Liver (tissue), 9 donors: ENCODE measurements around the gene RECK. TPM values are rescaled to one million over a fixed set of nuclear protein-coding genes. Genes with fewer than 3 reads are reported as not detected.
A peak's percentile ranks its signal among the peaks of the same experiment; 100 is the strongest.

ENCODE experiments used
- DNase-seq: peaks from one replicate; pipeline ENCODE4 v3.0.0-alpha.2; 2017; ENCODE audit warnings: low spot score
- H3K27ac ChIP-seq, 2 donors: one replicate each; pipeline ENCODE4 v1.7.0; 2013; ENCODE audit warnings: inconsistent platforms in 2 of 2, low read length in 2 of 2, control low read depth in 1 of 2, low read depth in 1 of 2, mild to moderate bottlenecking in 1 of 2
- H3K27me3 ChIP-seq, 4 donors: one replicate each; pipeline versions ENCODE4 v1.6.1 to v1.7.0; 2013; ENCODE audit warnings: low read length in 3 of 4, inconsistent platforms in 1 of 4, mild to moderate bottlenecking in 1 of 4, moderate library complexity in 1 of 4; ENCODE audit not compliant: control insufficient read depth in 4 of 4, insufficient read depth in 4 of 4
- H3K36me3 ChIP-seq, 4 donors: one replicate each; pipeline versions ENCODE4 v1.6.1 to v1.7.0; 2013; ENCODE audit warnings: low read length in 3 of 4, mild to moderate bottlenecking in 3 of 4, low read depth in 1 of 4, moderate library complexity in 1 of 4; ENCODE audit not compliant: control insufficient read depth in 4 of 4, insufficient read depth in 3 of 4
- H3K4me1 ChIP-seq, 4 donors: one replicate each; pipeline versions ENCODE4 v1.6.1 to v1.7.0; 2013; ENCODE audit warnings: low read length in 3 of 4, mild to moderate bottlenecking in 3 of 4, moderate library complexity in 1 of 4; ENCODE audit not compliant: control insufficient read depth in 4 of 4, insufficient read depth in 4 of 4
- H3K4me3 ChIP-seq, 3 donors: one replicate each; pipeline versions ENCODE4 v1.6.1 to v1.7.0; 2013; ENCODE audit warnings: low read length in 3 of 3, control low read depth in 1 of 3, low read depth in 1 of 3, mild to moderate bottlenecking in 1 of 3
- H3K9ac ChIP-seq, 2 donors: one replicate each; pipeline ENCODE4 v1.7.0; 2013; ENCODE audit warnings: low read length in 2 of 2, mild to moderate bottlenecking in 2 of 2, moderate library complexity in 2 of 2, control low read depth in 1 of 2, low read depth in 1 of 2
- H3K9me3 ChIP-seq, 4 donors: one replicate each; pipeline versions ENCODE4 v1.6.1 to v1.7.0; 2013; ENCODE audit warnings: low read length in 3 of 4; ENCODE audit not compliant: control insufficient read depth in 4 of 4
- ATF3 ChIP-seq: IDR thresholded peaks from 2 replicates; pipeline ENCODE4 v1.6.1; 2016; ENCODE audit warnings: antibody characterized with exemption
- EGR1 ChIP-seq, 2 donors: IDR thresholded peaks; 2 replicates each; pipeline ENCODE4 v1.6.1; 2016 to 2018; ENCODE audit warnings: antibody characterized with exemption in 2 of 2, low read depth in 2 of 2
- FOXA1 ChIP-seq: IDR thresholded peaks from 2 replicates; pipeline ENCODE4 v1.6.1; 2016; ENCODE audit warnings: antibody characterized with exemption
- FOXA2 ChIP-seq: IDR thresholded peaks from 2 replicates; pipeline ENCODE4 v1.6.1; 2016; ENCODE audit warnings: antibody characterized with exemption
- GABPA ChIP-seq, 2 donors: IDR thresholded peaks in 1 of 2; conservative IDR thresholded peaks in 1 of 2; 2 replicates each; pipeline ENCODE4 v1.6.1; 2016; ENCODE audit warnings: antibody characterized with exemption in 2 of 2, mild to moderate bottlenecking in 1 of 2, moderate library complexity in 1 of 2
- HNF4A ChIP-seq, 2 donors: conservative IDR thresholded peaks; 2 replicates each; pipeline ENCODE4 v1.6.1; 2016; ENCODE audit warnings: antibody characterized with exemption in 2 of 2, mild to moderate bottlenecking in 2 of 2
- NR2F2 ChIP-seq: IDR thresholded peaks from 2 replicates; pipeline ENCODE4 v1.6.1; 2016; ENCODE audit warnings: antibody characterized with exemption
- RAD21 ChIP-seq, 2 donors: IDR thresholded peaks; 2 replicates each; pipeline ENCODE4 v1.6.1; 2016; ENCODE audit warnings: antibody characterized with exemption in 2 of 2, mild to moderate bottlenecking in 2 of 2
- REST ChIP-seq: IDR thresholded peaks from 2 replicates; pipeline ENCODE4 v1.6.1; 2016; ENCODE audit warnings: antibody characterized with exemption, mild to moderate bottlenecking
- RXRA ChIP-seq, 2 donors: IDR thresholded peaks; 2 replicates each; pipeline ENCODE4 v1.6.1; 2017 to 2018; ENCODE audit warnings: antibody characterized with exemption in 2 of 2, mild to moderate bottlenecking in 1 of 2
- SP1 ChIP-seq: IDR thresholded peaks from 2 replicates; pipeline ENCODE4 v1.6.1; 2018; ENCODE audit warnings: antibody characterized with exemption, mild to moderate bottlenecking
- TAF1 ChIP-seq: conservative IDR thresholded peaks from 2 replicates; pipeline ENCODE4 v1.6.1; 2016; ENCODE audit warnings: antibody characterized with exemption, mild to moderate bottlenecking
- YY1 ChIP-seq: IDR thresholded peaks from 2 replicates; pipeline ENCODE4 v1.6.1; 2016; ENCODE audit warnings: antibody characterized with exemption, mild to moderate bottlenecking
- WGBS: extraction: QIAGEN DNeasy Blood & Tissue Kit; methylation state at CpG from one replicate; pipeline ENCODE4 v1.1.7; 2013; 5-methylcytosine and 5-hydroxymethylcytosine counted together
- polyA plus RNA-seq, 2 donors: library from polyadenylated mRNA; stranded (reverse) in 1 of 2; unstranded in 1 of 2; fragments of 200-250 nt in 1 of 2; fragments of >200 nt in 1 of 2; fragmentation: Nextera tagmentation in 1 of 2; extraction: Ambion mirVana in 1 of 2; gene quantifications; one replicate each; pipeline versions ENCODE4 v1.2.1 to v1.2.3, GENCODE V29; 2013 to 2015
- total RNA-seq, 2 donors: library from RNA; depleted of rRNA; stranded (reverse); fragments of >200 nt; gene quantifications; one replicate each; pipeline ENCODE4 v1.2.3, GENCODE V29; 2014
- TF ChIP-seq, protein P1 (sequence below): fragments of 150-350 bp; IDR thresholded peaks from 2 replicates; pipeline ENCODE4 v1.5.1; 2017; ENCODE audit warnings: improper control_type of control experiment, low read depth, low read length; ENCODE audit not compliant: missing input control
- TF ChIP-seq, protein P2 (sequence below): IDR thresholded peaks from 2 replicates; pipeline ENCODE4 v1.6.1; 2016; ENCODE audit warnings: antibody characterized with exemption
- TF ChIP-seq, protein P3 (sequence below): IDR thresholded peaks from 2 replicates; pipeline ENCODE4 v1.6.1; 2016; ENCODE audit warnings: antibody characterized with exemption
- donor health status: healthy.
- donor health status: healthy.
- donor health status: healthy.
- donor health status: healthy.
- donor health status: healthy.

The RECK gene
- total and polyA plus RNA-seq, 4 donors: 2.1 to 3.5 (median 2.3) TPM

GRCh38 chr9:36006549-36007315 is 30.0 kb upstream of the RECK start:
- Histone ChIP-seq H3K4me3 (no peak overlapping the region), H3K27ac (no peak overlapping the region), H3K9me3 (no peaks in the 10 kb centered on the region), H3K36me3 (no peaks in the 10 kb centered on the region), H3K9ac (no peak overlapping the region), H3K27me3 (peaks cover 0 to 4% (median 0%) of the 10 kb centered on the region in 4 donors), H3K4me1 (peaks cover 0 to 3% (median 1%) of the 10 kb centered on the region in 4 donors)
- WGBS: 70% methylated on average over 3 of the region's 3 CpGs
- TF ChIP-seq HNF4A (conservative IDR thresholded peaks at IDR 0.05) (peak in 1 of 2 donors; percentile 16), RXRA (IDR thresholded peaks at IDR 0.05) (no peak)
- no peak for DNase-seq

DNA sequence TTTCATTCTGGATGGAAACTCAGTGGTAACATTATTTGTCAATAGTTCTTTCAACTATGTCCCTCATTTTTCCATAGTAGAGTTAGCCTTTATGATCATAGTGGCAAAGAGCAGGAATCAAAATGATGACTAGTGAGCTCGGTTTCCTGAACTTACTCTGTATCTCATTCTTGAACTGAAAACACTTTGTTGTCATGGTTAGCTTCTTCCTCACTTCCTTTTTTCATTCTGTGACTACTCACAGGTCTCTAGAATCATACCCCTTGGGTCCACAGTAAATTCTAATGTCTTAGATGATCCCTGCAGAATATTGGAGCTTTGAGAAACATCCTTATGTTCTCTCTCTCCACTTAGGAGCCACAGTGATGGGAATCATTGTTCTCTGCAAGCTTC is 29.4 kb upstream of the RECK start:
- H3K4me1 ChIP-seq: peaks cover 0 to 3% (median 1%) of the 10 kb centered on the region in 4 donors
- 71% methylated on average over 1 of the region's 1 CpG for WGBS
- no peak for DNase-seq
- no peaks in the 10 kb centered on the region for H3K9me3 ChIP-seq
- H3K27me3 ChIP-seq: peaks cover 0 to 2% (median 0%) of the 10 kb centered on the region in 4 donors
- H3K27ac ChIP-seq: no peak overlapping the region
- H3K36me3 ChIP-seq: no peaks in the 10 kb centered on the region
- no peak overlapping the region for H3K9ac ChIP-seq
- TF ChIP-seq EGR1 (IDR thresholded peaks at IDR 0.05; ENCODE audit: low read depth in 2 of 2): no peak
- TF ChIP-seq, protein P1, sequence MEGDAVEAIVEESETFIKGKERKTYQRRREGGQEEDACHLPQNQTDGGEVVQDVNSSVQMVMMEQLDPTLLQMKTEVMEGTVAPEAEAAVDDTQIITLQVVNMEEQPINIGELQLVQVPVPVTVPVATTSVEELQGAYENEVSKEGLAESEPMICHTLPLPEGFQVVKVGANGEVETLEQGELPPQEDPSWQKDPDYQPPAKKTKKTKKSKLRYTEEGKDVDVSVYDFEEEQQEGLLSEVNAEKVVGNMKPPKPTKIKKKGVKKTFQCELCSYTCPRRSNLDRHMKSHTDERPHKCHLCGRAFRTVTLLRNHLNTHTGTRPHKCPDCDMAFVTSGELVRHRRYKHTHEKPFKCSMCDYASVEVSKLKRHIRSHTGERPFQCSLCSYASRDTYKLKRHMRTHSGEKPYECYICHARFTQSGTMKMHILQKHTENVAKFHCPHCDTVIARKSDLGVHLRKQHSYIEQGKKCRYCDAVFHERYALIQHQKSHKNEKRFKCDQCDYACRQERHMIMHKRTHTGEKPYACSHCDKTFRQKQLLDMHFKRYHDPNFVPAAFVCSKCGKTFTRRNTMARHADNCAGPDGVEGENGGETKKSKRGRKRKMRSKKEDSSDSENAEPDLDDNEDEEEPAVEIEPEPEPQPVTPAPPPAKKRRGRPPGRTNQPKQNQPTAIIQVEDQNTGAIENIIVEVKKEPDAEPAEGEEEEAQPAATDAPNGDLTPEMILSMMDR: no peak
- TF ChIP-seq RAD21 (IDR thresholded peaks at IDR 0.05): no peak
- no peak for TF ChIP-seq GABPA (IDR thresholded peaks at IDR 0.05 in 1 of 2, conservative IDR thresholded peaks at IDR 0.05 in 1 of 2)
- no peak for TF ChIP-seq FOXA2
- no peak for TF ChIP-seq FOXA1
- H3K4me3 ChIP-seq: no peak overlapping the region

DNA sequence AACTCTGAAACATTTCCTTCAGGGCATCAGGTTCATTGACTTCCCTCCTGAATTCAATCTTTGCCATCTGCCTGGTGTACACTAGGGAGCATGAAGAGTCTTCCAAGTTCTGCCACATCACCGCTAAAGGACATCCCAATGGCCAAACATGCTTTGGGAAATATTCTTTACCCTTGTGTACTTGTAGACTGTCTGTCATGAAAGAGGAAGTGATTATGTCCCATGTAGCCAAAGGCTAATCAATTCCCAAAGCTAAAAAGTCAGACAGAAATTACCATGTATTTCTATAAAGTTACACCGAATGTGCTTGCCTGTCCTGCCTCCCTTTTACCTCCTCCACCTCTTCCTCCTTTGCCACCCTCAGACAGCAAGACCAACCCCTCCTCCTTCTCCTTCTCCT is 28.9 kb upstream of the RECK start:
- Histone ChIP-seq H3K9me3 (no peaks in the 10 kb centered on the region), H3K4me3 (no peak overlapping the region), H3K27ac (no peak overlapping the region), H3K9ac (no peak overlapping the region), H3K27me3 (peaks cover 0 to 2% (median 0%) of the 10 kb centered on the region in 4 donors), H3K36me3 (no peaks in the 10 kb centered on the region), H3K4me1 (peaks cover 0 to 3% (median 1%) of the 10 kb centered on the region in 4 donors)
- WGBS: 94% methylated on average over 2 of the region's 2 CpGs
- no peak for DNase-seq
- TF ChIP-seq REST: no peak
- TF ChIP-seq EGR1 (IDR thresholded peaks at IDR 0.05; ENCODE audit: low read depth in 2 of 2): no peak
- no peak for TF ChIP-seq GABPA (IDR thresholded peaks at IDR 0.05 in 1 of 2, conservative IDR thresholded peaks at IDR 0.05 in 1 of 2)
- TF ChIP-seq NR2F2: no peak
- TF ChIP-seq, protein P2, sequence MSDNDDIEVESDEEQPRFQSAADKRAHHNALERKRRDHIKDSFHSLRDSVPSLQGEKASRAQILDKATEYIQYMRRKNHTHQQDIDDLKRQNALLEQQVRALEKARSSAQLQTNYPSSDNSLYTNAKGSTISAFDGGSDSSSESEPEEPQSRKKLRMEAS: no peak
- no peak for TF ChIP-seq FOXA2
- TF ChIP-seq, protein P3, sequence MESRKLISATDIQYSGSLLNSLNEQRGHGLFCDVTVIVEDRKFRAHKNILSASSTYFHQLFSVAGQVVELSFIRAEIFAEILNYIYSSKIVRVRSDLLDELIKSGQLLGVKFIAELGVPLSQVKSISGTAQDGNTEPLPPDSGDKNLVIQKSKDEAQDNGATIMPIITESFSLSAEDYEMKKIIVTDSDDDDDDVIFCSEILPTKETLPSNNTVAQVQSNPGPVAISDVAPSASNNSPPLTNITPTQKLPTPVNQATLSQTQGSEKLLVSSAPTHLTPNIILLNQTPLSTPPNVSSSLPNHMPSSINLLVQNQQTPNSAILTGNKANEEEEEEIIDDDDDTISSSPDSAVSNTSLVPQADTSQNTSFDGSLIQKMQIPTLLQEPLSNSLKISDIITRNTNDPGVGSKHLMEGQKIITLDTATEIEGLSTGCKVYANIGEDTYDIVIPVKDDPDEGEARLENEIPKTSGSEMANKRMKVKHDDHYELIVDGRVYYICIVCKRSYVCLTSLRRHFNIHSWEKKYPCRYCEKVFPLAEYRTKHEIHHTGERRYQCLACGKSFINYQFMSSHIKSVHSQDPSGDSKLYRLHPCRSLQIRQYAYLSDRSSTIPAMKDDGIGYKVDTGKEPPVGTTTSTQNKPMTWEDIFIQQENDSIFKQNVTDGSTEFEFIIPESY: no peak
- TF ChIP-seq HNF4A (conservative IDR thresholded peaks at IDR 0.05): no peak
- no peak for TF ChIP-seq ATF3
- TF ChIP-seq TAF1: no peak
- no peak for TF ChIP-seq RAD21 (IDR thresholded peaks at IDR 0.05)
- TF ChIP-seq FOXA1: no peak
- no peak for TF ChIP-seq SP1
- TF ChIP-seq, protein P1: no peak
- no peak for TF ChIP-seq YY1
- no peak for TF ChIP-seq RXRA (IDR thresholded peaks at IDR 0.05)
